ENCODE data around the gene ICAM1. TPM values are rescaled to one million over a fixed set of nuclear protein-coding genes. Genes with fewer than 3 reads are reported as not detected.
A peak's percentile ranks its signal among the peaks of the same experiment; 100 is the strongest.

ICAM1 gene
- total and polyA plus RNA-seq, 2 of the 13 experiments (the other 11 are each of a cell fraction or from before 2014, with no cell fraction given): 37.9 to 98.4 TPM

- TF ChIP-seq, protein P1, sequence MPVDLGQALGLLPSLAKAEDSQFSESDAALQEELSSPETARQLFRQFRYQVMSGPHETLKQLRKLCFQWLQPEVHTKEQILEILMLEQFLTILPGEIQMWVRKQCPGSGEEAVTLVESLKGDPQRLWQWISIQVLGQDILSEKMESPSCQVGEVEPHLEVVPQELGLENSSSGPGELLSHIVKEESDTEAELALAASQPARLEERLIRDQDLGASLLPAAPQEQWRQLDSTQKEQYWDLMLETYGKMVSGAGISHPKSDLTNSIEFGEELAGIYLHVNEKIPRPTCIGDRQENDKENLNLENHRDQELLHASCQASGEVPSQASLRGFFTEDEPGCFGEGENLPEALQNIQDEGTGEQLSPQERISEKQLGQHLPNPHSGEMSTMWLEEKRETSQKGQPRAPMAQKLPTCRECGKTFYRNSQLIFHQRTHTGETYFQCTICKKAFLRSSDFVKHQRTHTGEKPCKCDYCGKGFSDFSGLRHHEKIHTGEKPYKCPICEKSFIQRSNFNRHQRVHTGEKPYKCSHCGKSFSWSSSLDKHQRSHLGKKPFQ (CRISPR knock-in tag; IDR thresholded peaks at IDR 0.05; ENCODE audit: insufficient replicate concordance): no peak
- TF ChIP-seq UBTF (CRISPR knock-in tag; IDR thresholded peaks at IDR 0.05) (peak; percentile 41; the same call in 1 of the 2 replicates), PHF8 (CRISPR knock-in tag; IDR thresholded peaks at IDR 0.05) (0 out of 2 replicates have a peak, but pooled peaks have one; percentile 13), ZNF274 (CRISPR knock-in tag; IDR thresholded peaks at IDR 0.05) (0 out of 2 replicates have a peak, but pooled peaks have one; percentile 42), MTA1 (CRISPR knock-in tag; IDR thresholded peaks at IDR 0.05; ENCODE audit: borderline replicate concordance) (0 out of 2 replicates have a peak, but pooled peaks have one; percentile 31), HNRNPUL1 (IDR thresholded peaks at IDR 0.05; ENCODE audit: low read depth, low read length) (no peak), WIZ (CRISPR knock-in tag; IDR thresholded peaks at IDR 0.05) (no peak), ZNF770 (CRISPR knock-in tag; IDR thresholded peaks at IDR 0.05) (peak; percentile 47; the same call in 1 of the 2 replicates), ATM (IDR thresholded peaks at IDR 0.05; ENCODE audit: borderline replicate concordance) (no peak), ZNF777 (CRISPR knock-in tag; IDR thresholded peaks at IDR 0.05) (peak; percentile 23; the same call in 1 of the 2 replicates), ZNF788 (CRISPR knock-in tag; IDR thresholded peaks at IDR 0.05; ENCODE audit: borderline replicate concordance) (no peak), STAG1 (CRISPR knock-in tag; IDR thresholded peaks at IDR 0.05) (peak; percentile 51), ZNF800 (CRISPR knock-in tag; IDR thresholded peaks at IDR 0.05) (no peak), SALL1 (CRISPR knock-in tag; IDR thresholded peaks at IDR 0.05) (peak; percentile 6; the same call in 1 of the 2 replicates), CBX5 (CRISPR knock-in tag; IDR thresholded peaks at IDR 0.05; ENCODE audit: borderline replicate concordance) (peak; percentile 34; the same call in 1 of the 2 replicates), HDAC1 (CRISPR knock-in tag; IDR thresholded peaks at IDR 0.05) (peak; percentile 33; the same call in 1 of the 2 replicates)
- TF ChIP-seq, protein P2, sequence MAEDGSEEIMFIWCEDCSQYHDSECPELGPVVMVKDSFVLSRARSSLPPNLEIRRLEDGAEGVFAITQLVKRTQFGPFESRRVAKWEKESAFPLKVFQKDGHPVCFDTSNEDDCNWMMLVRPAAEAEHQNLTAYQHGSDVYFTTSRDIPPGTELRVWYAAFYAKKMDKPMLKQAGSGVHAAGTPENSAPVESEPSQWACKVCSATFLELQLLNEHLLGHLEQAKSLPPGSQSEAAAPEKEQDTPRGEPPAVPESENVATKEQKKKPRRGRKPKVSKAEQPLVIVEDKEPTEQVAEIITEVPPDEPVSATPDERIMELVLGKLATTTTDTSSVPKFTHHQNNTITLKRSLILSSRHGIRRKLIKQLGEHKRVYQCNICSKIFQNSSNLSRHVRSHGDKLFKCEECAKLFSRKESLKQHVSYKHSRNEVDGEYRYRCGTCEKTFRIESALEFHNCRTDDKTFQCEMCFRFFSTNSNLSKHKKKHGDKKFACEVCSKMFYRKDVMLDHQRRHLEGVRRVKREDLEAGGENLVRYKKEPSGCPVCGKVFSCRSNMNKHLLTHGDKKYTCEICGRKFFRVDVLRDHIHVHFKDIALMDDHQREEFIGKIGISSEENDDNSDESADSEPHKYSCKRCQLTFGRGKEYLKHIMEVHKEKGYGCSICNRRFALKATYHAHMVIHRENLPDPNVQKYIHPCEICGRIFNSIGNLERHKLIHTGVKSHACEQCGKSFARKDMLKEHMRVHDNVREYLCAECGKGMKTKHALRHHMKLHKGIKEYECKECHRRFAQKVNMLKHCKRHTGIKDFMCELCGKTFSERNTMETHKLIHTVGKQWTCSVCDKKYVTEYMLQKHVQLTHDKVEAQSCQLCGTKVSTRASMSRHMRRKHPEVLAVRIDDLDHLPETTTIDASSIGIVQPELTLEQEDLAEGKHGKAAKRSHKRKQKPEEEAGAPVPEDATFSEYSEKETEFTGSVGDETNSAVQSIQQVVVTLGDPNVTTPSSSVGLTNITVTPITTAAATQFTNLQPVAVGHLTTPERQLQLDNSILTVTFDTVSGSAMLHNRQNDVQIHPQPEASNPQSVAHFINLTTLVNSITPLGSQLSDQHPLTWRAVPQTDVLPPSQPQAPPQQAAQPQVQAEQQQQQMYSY (CRISPR knock-in tag; IDR thresholded peaks at IDR 0.05): no peak
Observed at GRCh38 chr19:10335352-10335985, 64.5 kb downstream of the ICAM1 start (continued).

Measured in HepG2 (cell line).